ENCODE data around the gene REEP3. TPM values are rescaled to one million over a fixed set of nuclear protein-coding genes. Genes with fewer than 3 reads are reported as not detected.
"Not testable (repeated sequence)": the region's sequence is repeated elsewhere in the genome, so short reads cannot be mapped to it uniquely, and the experiment has no call there.

REEP3 gene
- total RNA-seq, 2 experiments from 2014 or later, result 23.4 to 27.2 TPM

- H3K36me3 Mint-ChIP-seq; H3K9me3 Mint-ChIP-seq (ENCODE audit: low read depth); ATAC-seq; H3K27me3 Mint-ChIP-seq; DNase-seq; H3K4me3 Mint-ChIP-seq; H3K4me1 Mint-ChIP-seq; H3K27ac Mint-ChIP-seq: not testable (repeated sequence)
- CTCF ChIA-PET, result interaction anchor here (1.9 kb wide), 1 partner anchor 55 kb away, joined by 4 read pairs; no protein-coding TSS in a partner anchor
Observed at GRCh38 chr10:63665006-63665580, 143.9 kb downstream of the REEP3 start.

GRCh38 chr10:63665670-63666134 is 144.5 kb downstream of the REEP3 start:
- ATAC-seq (no peak), DNase-seq (no peak)
- H3K36me3 Mint-ChIP-seq, result no peaks in the 10 kb centered on the region
- H3K27me3 Mint-ChIP-seq, result peaks cover 3% of the 10 kb centered on the region
- H3K4me3 Mint-ChIP-seq, result no peak overlapping the region
- peaks cover 4% of the 10 kb centered on the region for H3K4me1 Mint-ChIP-seq
- CTCF ChIA-PET, result interaction anchor here (1.9 kb wide), 1 partner anchor 54 kb away, joined by 4 read pairs; no protein-coding TSS in a partner anchor
- H3K9me3 Mint-ChIP-seq (ENCODE audit: low read depth), result no peaks in the 10 kb centered on the region
- no peak overlapping the region for H3K27ac Mint-ChIP-seq

GRCh38 chr10:63666836-63667383 is 145.7 kb downstream of the REEP3 start:
- no peak for ATAC-seq
- CTCF ChIA-PET, result interaction anchor here (1.9 kb wide), 1 partner anchor 53 kb away, joined by 4 read pairs; no protein-coding TSS in a partner anchor
- Mint-ChIP-seq H3K9me3 (ENCODE audit: low read depth) (no peaks in the 10 kb centered on the region), H3K27me3 (peaks cover 11% of the 10 kb centered on the region), H3K36me3 (no peaks in the 10 kb centered on the region), H3K4me1 (peaks cover 6% of the 10 kb centered on the region), H3K27ac (no peak overlapping the region), H3K4me3 (no peak overlapping the region)
- no peak for DNase-seq

GRCh38 chr10:63667596-63668480 is 146.6 kb downstream of the REEP3 start:
- DNase-seq, result no peak
- Mint-ChIP-seq H3K9me3 (ENCODE audit: low read depth) (no peaks in the 10 kb centered on the region), H3K27ac (no peak overlapping the region), H3K27me3 (peaks cover 12% of the 10 kb centered on the region), H3K4me1 (peaks cover 11% of the 10 kb centered on the region), H3K36me3 (no peaks in the 10 kb centered on the region), H3K4me3 (no peak overlapping the region)
- ATAC-seq, result no peak
- CTCF ChIA-PET, result no interaction called here

- CTCF ChIA-PET, result no interaction called here
- Mint-ChIP-seq H3K27me3 (peaks cover 13% of the 10 kb centered on the region), H3K4me1 (peaks cover 11% of the 10 kb centered on the region), H3K36me3 (no peaks in the 10 kb centered on the region), H3K4me3 (no peak overlapping the region), H3K27ac (no peak overlapping the region), H3K9me3 (ENCODE audit: low read depth) (no peaks in the 10 kb centered on the region)
- DNase-seq, result no peak
- no peak for ATAC-seq
Observed at GRCh38 chr10:63670291-63670898, 149.2 kb downstream of the REEP3 start.

- no peaks in the 10 kb centered on the region for H3K9me3 Mint-ChIP-seq (ENCODE audit: low read depth)
- no peak overlapping the region for H3K4me3 Mint-ChIP-seq
- CTCF ChIA-PET, result no interaction called here
- peaks cover 14% of the 10 kb centered on the region for H3K27me3 Mint-ChIP-seq
- peaks cover 12% of the 10 kb centered on the region for H3K4me1 Mint-ChIP-seq
- DNase-seq (no peak), ATAC-seq (no peak)
- H3K36me3 Mint-ChIP-seq, result no peaks in the 10 kb centered on the region
- no peak overlapping the region for H3K27ac Mint-ChIP-seq
Observed at GRCh38 chr10:63671317-63671937, 150.2 kb downstream of the REEP3 start.

- Mint-ChIP-seq H3K27me3 (peaks cover 14% of the 10 kb centered on the region), H3K4me3 (no peak overlapping the region), H3K9me3 (ENCODE audit: low read depth) (no peaks in the 10 kb centered on the region), H3K36me3 (no peaks in the 10 kb centered on the region), H3K27ac (no peak overlapping the region), H3K4me1 (peaks cover 16% of the 10 kb centered on the region)
- CTCF ChIA-PET, result interaction anchor here (1.4 kb wide), 1 partner anchor 35 kb away, joined by 3 read pairs; no protein-coding TSS in a partner anchor
- DNase-seq (no peak), ATAC-seq (no peak)
Observed at GRCh38 chr10:63672491-63672890, 151.3 kb downstream of the REEP3 start.

GRCh38 chr10:63673246-63673645 is 152.0 kb downstream of the REEP3 start:
- Mint-ChIP-seq H3K4me3 (no peak overlapping the region), H3K4me1 (peaks cover 15% of the 10 kb centered on the region), H3K9me3 (ENCODE audit: low read depth) (no peaks in the 10 kb centered on the region), H3K27ac (no peak overlapping the region), H3K27me3 (peaks cover 11% of the 10 kb centered on the region), H3K36me3 (no peaks in the 10 kb centered on the region)
- DNase-seq (no peak), ATAC-seq (no peak)
- CTCF ChIA-PET, result interaction anchor here (1.4 kb wide), 1 partner anchor 34 kb away, joined by 3 read pairs; no protein-coding TSS in a partner anchor

GRCh38 chr10:63673846-63674245 is 152.6 kb downstream of the REEP3 start:
- peaks cover 15% of the 10 kb centered on the region for H3K4me1 Mint-ChIP-seq

More at GRCh38 chr10:63673846-63674245, 152.6 kb downstream of the REEP3 start:
- CTCF ChIA-PET, result no interaction called here
- ATAC-seq, result no peak
- Mint-ChIP-seq H3K36me3 (no peaks in the 10 kb centered on the region), H3K27me3 (peaks cover 11% of the 10 kb centered on the region), H3K4me3 (no peak overlapping the region), H3K9me3 (ENCODE audit: low read depth) (no peaks in the 10 kb centered on the region), H3K27ac (no peak overlapping the region)
- no peak for DNase-seq

Other genes starting within 250 kb of the REEP3 start
- 10 to 100 TPM; 55.7 to 87.6 TPM for gene JMJD1C, start 55.4 kb upstream of the REEP3 start, total RNA-seq